HepG2 (cell line): ENCODE measurements around the gene RPL21. TPM values are rescaled to one million over a fixed set of nuclear protein-coding genes. Genes with fewer than 3 reads are reported as not detected.

Source experiments
- ATAC-seq: fragments of 200-7000 bp; cut with Tn5 transposase; 3 replicates; pipeline ENCODE4 v1.9.1; 2020; ENCODE audit warnings: mild to moderate bottlenecking, moderate library complexity
- BruUV-seq: library from RNA; stranded (reverse); fragments of 400-500 nt; replicated peaks from 2 replicates; lab custom pipeline; 2021; lab: Mats Ljungman, UMichigan
- CTCF ChIA-PET: fragments of 300-600 bp; formaldehyde crosslinking; extraction: SDS; loops from one replicate; lab custom pipeline; 2021; ENCODE audit warnings: low total read pairs, inconsistent platforms, low intra/inter-chr PET ratio; lab: Yijun Ruan, JAX
- POLR2A ChIA-PET: fragments of 350-600 bp; sonication (Branson Sonifier 250); formaldehyde crosslinking; loops from one replicate; lab custom pipeline; 2020; ENCODE audit warnings: antibody characterized with exemption, inconsistent platforms; lab: Yijun Ruan, JAX
- DNase-seq: peaks from one replicate; pipeline ENCODE4 v3.0.0-alpha.2; 2015; ENCODE audit warnings: low spot score
- FAIRE-seq: peaks from 3 replicates; lab custom pipeline; 2011; peaks lifted over from hg19 to GRCh38; lab: Jason Lieb, UNC
- H2AFZ ChIP-seq: one replicate; pipeline ENCODE4 v1.6.1; 2011; ENCODE audit warnings: low read length, inconsistent platforms
- H3K27ac ChIP-seq: fragments of 300-600 bp; 3 replicates; pipeline ENCODE4 v1.8.0; 2011; ENCODE audit warnings: mixed run types, mild to moderate bottlenecking, mixed read lengths, low read length, inconsistent platforms; ENCODE audit not compliant: insufficient read depth; ENCODE audit errors: extremely low read length
- H3K27me3 ChIP-seq, 2 experiments: fragments of 200-600 bp in 1 of 2; 2 replicates in 1 of 2; 3 replicates in 1 of 2; pipeline versions ENCODE4 v1.6.0 to v1.8.0; 2011; ENCODE audit warnings: low read length in 2 of 2, mild to moderate bottlenecking in 2 of 2, moderate library complexity in 2 of 2, inconsistent platforms in 1 of 2; ENCODE audit not compliant: insufficient read depth in 2 of 2, control insufficient read depth in 1 of 2
- H3K36me3 ChIP-seq, 2 experiments: fragments of 200-600 bp in 1 of 2; replicated peaks in 1 of 2; 2 replicates in 1 of 2; 3 replicates in 1 of 2; pipeline versions ENCODE4 v1.5.1 to v1.8.0; 2011; ENCODE audit warnings: low read length in 2 of 2, inconsistent platforms in 1 of 2; ENCODE audit not compliant: insufficient read depth in 2 of 2, control insufficient read depth in 1 of 2
- H3K4me1 ChIP-seq: 2 replicates; pipeline ENCODE4 v1.5.1; 2012; ENCODE audit warnings: low read length, inconsistent platforms; ENCODE audit not compliant: insufficient read depth
- H3K4me2 ChIP-seq: 2 replicates; pipeline ENCODE4 v1.6.0; 2011; ENCODE audit warnings: low read depth, low read length, inconsistent platforms
- H3K4me3 ChIP-seq, 3 experiments: fragments of 200-600 bp in 1 of 3; sonication (generic), shearing (Covaris generic) in 1 of 3; replicated peaks in 1 of 3; 2 replicates each; pipeline ENCODE4 v1.5.1; 2011 to 2016; ENCODE audit warnings: low read length in 3 of 3, inconsistent platforms in 2 of 3, low read depth in 2 of 3, mild to moderate bottlenecking in 2 of 3, control low read depth in 1 of 3, mixed read lengths in 1 of 3; ENCODE audit not compliant: insufficient read depth in 1 of 3
- H3K79me2 ChIP-seq: one replicate; pipeline ENCODE4 v1.6.1; 2011; ENCODE audit warnings: low read length, inconsistent platforms; ENCODE audit not compliant: insufficient read depth
- H3K9ac ChIP-seq: 2 replicates; pipeline ENCODE4 v1.6.0; 2011; ENCODE audit warnings: mild to moderate bottlenecking, low read depth, low read length, inconsistent platforms; ENCODE audit not compliant: insufficient read depth
- H3K9me3 ChIP-seq: 2 replicates; pipeline ENCODE4 v1.5.1; 2012; ENCODE audit warnings: mild to moderate bottlenecking, low read length
- H4K20me1 ChIP-seq: 2 replicates; pipeline ENCODE4 v1.6.0; 2011; ENCODE audit warnings: inconsistent platforms, mild to moderate bottlenecking, low read length, moderate library complexity; ENCODE audit not compliant: insufficient read depth
- HNRNPLL ChIP-seq: fragments of 200-400 bp; formaldehyde crosslinking; IDR thresholded peaks from 2 replicates; pipeline ENCODE4 v1.6.1; 2017; ENCODE audit warnings: mild to moderate bottlenecking, low read depth, low read length; ENCODE audit not compliant: poor library complexity, severe bottlenecking
- KDM3A ChIP-seq: IDR thresholded peaks from 2 replicates; pipeline ENCODE4 v1.6.1; 2018; ENCODE audit warnings: low read depth, missing compliant biosample characterization
- MATR3 ChIP-seq: sonication (generic); formaldehyde crosslinking; IDR thresholded peaks from 2 replicates; pipeline ENCODE4 v1.4.0; 2020; ENCODE audit warnings: missing genetic modification reagents
- ONECUT2 ChIP-seq: sonication (generic); formaldehyde crosslinking; IDR thresholded peaks from 2 replicates; pipeline ENCODE4 v1.4.0; 2020; ENCODE audit warnings: missing genetic modification reagents
- RFXAP ChIP-seq: sonication (generic); formaldehyde crosslinking; IDR thresholded peaks from 2 replicates; pipeline ENCODE4 v1.4.0; 2020; ENCODE audit warnings: missing genetic modification reagents, borderline replicate concordance
- SNRNP70 ChIP-seq: fragments of 200-400 bp; formaldehyde crosslinking; IDR thresholded peaks from 2 replicates; pipeline ENCODE4 v1.6.1; 2017; ENCODE audit warnings: mild to moderate bottlenecking, low read depth, low read length, moderate library complexity
- TFDP1 ChIP-seq: IDR thresholded peaks from 2 replicates; pipeline ENCODE4 v1.6.1; 2016; ENCODE audit warnings: missing compliant biosample characterization, missing genetic modification reagents, borderline replicate concordance
- TRAFD1 ChIP-seq: sonication (generic); formaldehyde crosslinking; IDR thresholded peaks from 2 replicates; pipeline ENCODE4 v1.5.1; 2020; ENCODE audit warnings: missing genetic modification reagents, mild to moderate bottlenecking, borderline replicate concordance
- UBTF ChIP-seq: sonication (generic); formaldehyde crosslinking; IDR thresholded peaks from 2 replicates; pipeline ENCODE4 v1.4.0; 2020; ENCODE audit warnings: mild to moderate bottlenecking, missing genetic modification reagents
- ZNF18 ChIP-seq: sonication (generic); formaldehyde crosslinking; IDR thresholded peaks from 2 replicates; pipeline ENCODE4 v1.8.0; 2022; ENCODE audit warnings: mild to moderate bottlenecking, missing genetic modification reagents; ENCODE audit not compliant: insufficient replicate concordance
- ZNF234 ChIP-seq: sonication (generic); formaldehyde crosslinking; conservative IDR thresholded peaks from 2 replicates; pipeline ENCODE4 v1.5.1; 2020; ENCODE audit warnings: mild to moderate bottlenecking, missing genetic modification reagents
- ZNF556 ChIP-seq: sonication (generic); formaldehyde crosslinking; IDR thresholded peaks from 2 replicates; pipeline ENCODE4 v1.4.0; 2020; ENCODE audit warnings: mild to moderate bottlenecking, missing genetic modification reagents, borderline replicate concordance
- ZNF782 ChIP-seq: sonication (generic); formaldehyde crosslinking; IDR thresholded peaks from 2 replicates; pipeline ENCODE4 v1.4.0; 2020; ENCODE audit warnings: missing genetic modification reagents, mild to moderate bottlenecking, borderline replicate concordance
- WGBS: methylation state at CpG from one replicate; pipeline ENCODE4 v1.1.6; 2017; ENCODE audit warnings: low lambda C conversion rate; 5-methylcytosine and 5-hydroxymethylcytosine counted together
- in situ Hi-C: cut with HindIII; loops from 2 replicates; pipeline ENCODE4 v1.10.0; 2017; ENCODE audit warnings: low pct_unique_long_range_greater_than_20kb; ENCODE audit not compliant: extremely low pct_ligation_motif_present
- intact Hi-C: fragments of 100-400 bp; cut with micrococcal nuclease; formaldehyde crosslinking; loops from one replicate; pipeline ENCODE4 v1.10.0; 2022; ENCODE audit not compliant: unreplicated experiment
- polyA plus RNA-seq, 8 experiments: library from polyadenylated mRNA; depleted of rRNA in 3 of 8; stranded (reverse) in 7 of 8; unstranded in 1 of 8; fragments of >200 nt; fragmentation: Illumina TruSeq in 4 of 8; extraction: Trizol in 4 of 8; gene quantifications; 2 replicates each; pipeline versions ENCODE4 v1.2.1 to v1.2.3, GENCODE V29; 2011 to 2016; ENCODE audit warnings: low read depth in 4 of 8, missing spikeins in 1 of 8, mixed read lengths in 1 of 8; ENCODE audit not compliant: insufficient read depth in 1 of 8
- total RNA-seq, 5 experiments: library from RNA; depleted of rRNA; stranded (reverse); fragments of >200 nt; fragmentation: Illumina TruSeq; extraction: Trizol; gene quantifications; 2 replicates each; pipeline ENCODE4 v1.2.3, GENCODE V29; 2016; ENCODE audit warnings: low read depth in 1 of 5
- TF ChIP-seq, protein P1 (sequence below): IDR thresholded peaks from 2 replicates; pipeline ENCODE4 v1.6.1; 2016; ENCODE audit warnings: low read depth, control low read depth
- TF ChIP-seq, protein P2 (sequence below): sonication (generic); formaldehyde crosslinking; IDR thresholded peaks from 2 replicates; pipeline ENCODE4 v1.8.1; 2023; ENCODE audit warnings: missing genetic modification reagents, inconsistent platforms, borderline replicate concordance

RPL21 gene
- total and polyA plus RNA-seq, 2 of the 13 experiments (the other 11 are each of a cell fraction or from before 2014, with no cell fraction given): 1,234 to 1,261 TPM

- no peak overlapping the region for H3K27ac ChIP-seq
- in situ Hi-C loops: no loop called here
- H4K20me1 ChIP-seq: no peaks in the 10 kb centered on the region
- intact Hi-C loops: no loop called here
- WGBS: 82% methylated on average over 5 of the region's 5 CpGs
- ATAC-seq (no peak), FAIRE-seq (no peak), DNase-seq (no peak)
- H3K4me3 ChIP-seq: no peak overlapping the region
- H2AFZ ChIP-seq: no peak overlapping the region
- no peaks in the 10 kb centered on the region for H3K9me3 ChIP-seq
- no peaks in the 10 kb centered on the region for H3K36me3 ChIP-seq
- H3K4me2 ChIP-seq: no peak overlapping the region
- CTCF ChIA-PET: no interaction called here
- H3K4me1 ChIP-seq: no peaks in the 10 kb centered on the region
- H3K27me3 ChIP-seq: no peaks in the 10 kb centered on the region
- H3K9ac ChIP-seq: no peak overlapping the region
- BruUV-seq: no TSS peak
- H3K79me2 ChIP-seq: no peaks in the 10 kb centered on the region
- POLR2A ChIA-PET: no interaction called here
- TF ChIP-seq MATR3 (CRISPR knock-in tag): no peak
- no peak for TF ChIP-seq RFXAP
- TF ChIP-seq UBTF: no peak
- no peak for TF ChIP-seq ZNF782 (CRISPR knock-in tag)
- no peak for TF ChIP-seq ZNF556 (CRISPR knock-in tag)
- TF ChIP-seq, protein P1, sequence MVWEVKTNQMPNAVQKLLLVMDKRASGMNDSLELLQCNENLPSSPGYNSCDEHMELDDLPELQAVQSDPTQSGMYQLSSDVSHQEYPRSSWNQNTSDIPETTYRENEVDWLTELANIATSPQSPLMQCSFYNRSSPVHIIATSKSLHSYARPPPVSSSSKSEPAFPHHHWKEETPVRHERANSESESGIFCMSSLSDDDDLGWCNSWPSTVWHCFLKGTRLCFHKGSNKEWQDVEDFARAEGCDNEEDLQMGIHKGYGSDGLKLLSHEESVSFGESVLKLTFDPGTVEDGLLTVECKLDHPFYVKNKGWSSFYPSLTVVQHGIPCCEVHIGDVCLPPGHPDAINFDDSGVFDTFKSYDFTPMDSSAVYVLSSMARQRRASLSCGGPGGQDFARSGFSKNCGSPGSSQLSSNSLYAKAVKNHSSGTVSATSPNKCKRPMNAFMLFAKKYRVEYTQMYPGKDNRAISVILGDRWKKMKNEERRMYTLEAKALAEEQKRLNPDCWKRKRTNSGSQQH (CRISPR knock-in tag): no peak
- no peak for TF ChIP-seq TFDP1 (CRISPR knock-in tag)
- TF ChIP-seq ZNF234 (CRISPR knock-in tag): no peak
- TF ChIP-seq SNRNP70: no peak
- TF ChIP-seq TRAFD1: no peak
- no peak for TF ChIP-seq KDM3A (CRISPR knock-in tag)
- TF ChIP-seq HNRNPLL: no peak
- TF ChIP-seq ZNF18 (CRISPR knock-in tag): no peak
- TF ChIP-seq ONECUT2 (CRISPR knock-in tag): no peak
- TF ChIP-seq, protein P2, sequence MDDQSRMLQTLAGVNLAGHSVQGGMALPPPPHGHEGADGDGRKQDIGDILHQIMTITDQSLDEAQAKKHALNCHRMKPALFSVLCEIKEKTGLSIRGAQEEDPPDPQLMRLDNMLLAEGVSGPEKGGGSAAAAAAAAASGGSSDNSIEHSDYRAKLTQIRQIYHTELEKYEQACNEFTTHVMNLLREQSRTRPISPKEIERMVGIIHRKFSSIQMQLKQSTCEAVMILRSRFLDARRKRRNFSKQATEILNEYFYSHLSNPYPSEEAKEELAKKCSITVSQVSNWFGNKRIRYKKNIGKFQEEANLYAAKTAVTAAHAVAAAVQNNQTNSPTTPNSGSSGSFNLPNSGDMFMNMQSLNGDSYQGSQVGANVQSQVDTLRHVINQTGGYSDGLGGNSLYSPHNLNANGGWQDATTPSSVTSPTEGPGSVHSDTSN (CRISPR knock-in tag): no peak
Observed at GRCh38 chr13:27242702-27243101, 8.7 kb upstream of the RPL21 start.
